Mucosa of descending colon (tissue), 3 donors: ENCODE data around the gene GLIS1. TPM values are rescaled to one million over a fixed set of nuclear protein-coding genes. Genes with fewer than 3 reads are reported as not detected.

ENCODE experiments used
- ATAC-seq: fragments of 200-7000 bp; cut with Tn5 transposase; one replicate; pipeline ENCODE4 v1.9.1; 2020; ENCODE audit warnings: mild to moderate bottlenecking, moderate library complexity
- DNase-seq, 3 donors: peaks; one replicate each; pipeline ENCODE4 v3.0.0-alpha.2; 2020
- H3K36me3 ChIP-seq: fragments of 200-600 bp; one replicate; pipeline ENCODE4 v1.8.0; 2021; ENCODE audit warnings: low read depth, mild to moderate bottlenecking
- H3K4me1 ChIP-seq: fragments of 200-600 bp; one replicate; pipeline ENCODE4 v1.8.0; 2021; ENCODE audit warnings: low read depth, mild to moderate bottlenecking
- H3K4me3 ChIP-seq: fragments of 200-600 bp; one replicate; pipeline ENCODE4 v1.8.0; 2021; ENCODE audit warnings: mild to moderate bottlenecking
- H3K9me3 ChIP-seq: fragments of 200-600 bp; one replicate; pipeline ENCODE4 v1.8.0; 2021; ENCODE audit warnings: mild to moderate bottlenecking
- CTCF ChIP-seq: fragments of 200-600 bp; IDR thresholded peaks from one replicate; pipeline ENCODE4 v1.8.0; 2022; ENCODE audit warnings: antibody characterized with exemption, mild to moderate bottlenecking
- intact Hi-C, 2 donors: fragments of 100-400 bp; cut with DNase I in 1 of 2; cut with micrococcal nuclease in 1 of 2; formaldehyde crosslinking; loops; one replicate each; pipeline versions ENCODE4 v1.11.0 to v1.11.1; 2022; cut with DNase I, micrococcal nuclease
- total RNA-seq, 3 donors: library from RNA; stranded (reverse); fragmentation: NEBNext Ultra II Directional in 2 of 3; extraction: Animal tissue kit (Norgen Biotek cat#: 25700) in 2 of 3; gene quantifications; one replicate each; pipeline versions ENCODE4 v1.2.1 to v1.2.4, GENCODE V29; 2021 to 2023
- donor health status: DM: no; HTN: no; CAD: no; lungs with moderate emphysema.
- donor health status: DM: no; HTN: no; CAD: no.
- donor health status: DM: no; HTN: yes; CAD: no.

GLIS1 gene
- total RNA-seq, 3 donors from 2014 or later, result 0.09 to 0.24 (median 0.14) TPM

- Histone ChIP-seq H3K9me3 (no peaks in the 10 kb centered on the region), H3K4me1 (no peaks in the 10 kb centered on the region), H3K36me3 (no peaks in the 10 kb centered on the region), H3K4me3 (no peak overlapping the region)
- no peak for TF ChIP-seq CTCF
- no peak for ATAC-seq
- no peak for DNase-seq
- intact Hi-C loops, result no loop called here
Observed at GRCh38 chr1:53462193-53462592, 276.8 kb downstream of the GLIS1 start.

DNA sequence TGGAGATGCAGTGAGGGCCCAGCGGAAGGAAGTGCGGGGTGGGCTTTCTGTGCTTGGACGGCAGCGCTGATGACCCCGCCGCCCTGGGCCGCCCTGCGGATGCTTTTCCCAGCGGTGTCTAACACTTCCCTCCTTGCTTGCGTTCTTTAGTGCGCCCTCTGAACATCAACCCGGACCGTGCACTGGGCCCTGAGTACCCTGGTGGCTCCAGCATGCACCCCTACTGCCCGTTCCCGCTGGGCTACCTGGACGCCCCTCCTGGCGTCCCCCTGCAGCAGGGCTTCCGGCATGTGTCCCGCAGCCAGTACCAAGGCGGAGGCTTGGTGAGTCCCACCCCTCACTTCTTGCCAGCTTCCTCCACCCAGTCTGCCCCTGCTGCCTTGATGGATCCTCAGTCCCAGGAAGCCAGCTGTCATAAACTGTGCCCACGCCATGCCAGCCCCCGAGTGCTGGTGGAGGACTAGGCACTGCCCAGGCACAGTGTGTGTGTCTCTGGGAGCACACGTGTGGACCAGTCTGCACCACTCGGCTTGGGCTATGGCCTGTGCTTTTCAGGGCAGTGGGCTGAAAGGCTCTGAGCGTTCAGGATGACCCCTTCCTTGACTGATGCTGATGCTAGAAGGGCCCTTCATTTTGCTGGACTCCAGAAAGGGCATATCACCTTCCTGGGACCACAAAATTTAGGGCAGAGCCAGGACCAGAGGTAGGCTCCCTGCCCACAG, 277.5 kb downstream of the GLIS1 start:
- DNase-seq (no peak), ATAC-seq (no peak)
- no peaks in the 10 kb centered on the region for H3K4me1 ChIP-seq
- no peak for TF ChIP-seq CTCF
- intact Hi-C loops, result no loop called here
- no peaks in the 10 kb centered on the region for H3K9me3 ChIP-seq
- H3K4me3 ChIP-seq, result no peak overlapping the region
- H3K36me3 ChIP-seq, result no peaks in the 10 kb centered on the region

DNA sequence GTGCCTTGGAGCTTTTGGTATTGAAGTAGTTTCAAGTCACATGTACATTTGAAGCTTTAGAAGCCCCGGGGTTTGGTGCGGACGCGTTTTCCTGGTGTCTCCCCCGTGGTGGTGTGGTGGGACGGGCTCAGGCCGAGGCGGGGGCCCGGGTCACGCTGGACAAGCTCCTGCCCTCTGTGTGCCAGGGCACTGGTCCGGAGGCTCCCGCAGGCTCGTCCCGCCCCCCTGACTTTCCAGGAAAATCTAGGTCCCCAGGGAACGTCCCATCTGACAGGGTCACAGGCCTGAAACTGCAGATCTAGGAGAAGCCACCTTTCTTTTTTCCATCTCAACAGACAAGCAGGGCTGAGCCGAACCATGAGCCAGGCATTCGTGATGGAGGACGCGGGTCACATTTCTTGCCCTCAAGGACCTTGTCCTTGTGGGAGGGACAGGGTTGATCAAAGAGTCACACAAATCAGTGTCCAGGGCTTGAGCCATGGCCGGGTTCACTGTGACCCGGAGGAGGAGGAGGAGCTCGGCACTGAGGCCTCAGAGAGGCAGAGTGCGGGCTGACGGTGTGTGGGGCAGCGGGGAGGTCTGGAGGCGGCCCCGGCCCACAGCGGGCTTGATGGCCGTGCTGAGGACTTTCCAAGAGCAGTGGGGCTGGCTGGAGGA, 278.2 kb downstream of the GLIS1 start:
- ATAC-seq, result no peak
- intact Hi-C loops, result no loop called here

DNA sequence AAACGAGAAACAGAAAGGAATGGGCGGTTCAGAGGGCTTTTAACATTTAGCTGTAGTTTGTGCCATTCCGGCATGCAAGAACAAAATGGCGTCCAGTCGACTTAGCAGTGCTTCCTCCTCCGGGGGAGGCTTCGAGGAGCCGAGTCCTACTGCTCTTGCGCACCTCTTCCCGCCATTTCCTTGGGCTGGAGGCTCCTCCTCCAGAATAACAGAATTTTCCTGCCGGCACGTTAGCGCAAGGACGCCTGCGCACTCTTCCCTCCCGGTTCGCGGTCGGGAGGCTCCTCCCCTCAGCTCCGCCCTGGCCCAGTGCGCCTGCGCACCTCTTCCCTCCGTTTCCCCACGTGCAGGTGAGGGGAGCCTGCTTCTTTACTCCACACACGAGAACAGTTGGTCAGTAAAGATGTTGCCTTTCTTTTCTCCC, 278.7 kb downstream of the GLIS1 start:
- no peak for ATAC-seq
- intact Hi-C loops, result no loop called here
- no peaks in the 10 kb centered on the region for H3K4me1 ChIP-seq

More for the DNA sequence above, 278.2 kb downstream of the GLIS1 start:
- DNase-seq, result no peak
- Histone ChIP-seq H3K4me3 (no peak overlapping the region), H3K36me3 (no peaks in the 10 kb centered on the region), H3K4me1 (no peaks in the 10 kb centered on the region), H3K9me3 (no peaks in the 10 kb centered on the region)
- no peak for TF ChIP-seq CTCF

More for the DNA sequence above, 278.7 kb downstream of the GLIS1 start:
- Histone ChIP-seq H3K36me3 (no peaks in the 10 kb centered on the region), H3K4me3 (no peak overlapping the region), H3K9me3 (no peaks in the 10 kb centered on the region)
- no peak for TF ChIP-seq CTCF
- DNase-seq, result no peak
